ENCODE results near the gene SLC6A6.

- TF ChIP-seq EZH2phosphoT487 (IDR thresholded peaks at IDR 0.05; ENCODE audit: insufficient read depth, low read depth) (no peak), EZH2 (IDR thresholded peaks at IDR 0.05; ENCODE audit: insufficient read depth, poor library complexity, severe bottlenecking) (no peak)
These were observed 29.8 kb upstream of the SLC6A6 start for GRCh38 chr3:14372587-14372986.
